IPS-NIHi7 (cell line): Measurements from ENCODE around the gene LRRC14B.
"Not testable (repeated sequence)": the region's sequence is repeated elsewhere in the genome, so short reads cannot be mapped to it uniquely, and the experiment has no call there.

Experiments
- DNase-seq: peaks from one replicate; pipeline ENCODE4 v3.0.0; 2012; ENCODE audit warnings: mixed read lengths; ENCODE audit errors: extremely low spot score

LRRC14B gene

DNA sequence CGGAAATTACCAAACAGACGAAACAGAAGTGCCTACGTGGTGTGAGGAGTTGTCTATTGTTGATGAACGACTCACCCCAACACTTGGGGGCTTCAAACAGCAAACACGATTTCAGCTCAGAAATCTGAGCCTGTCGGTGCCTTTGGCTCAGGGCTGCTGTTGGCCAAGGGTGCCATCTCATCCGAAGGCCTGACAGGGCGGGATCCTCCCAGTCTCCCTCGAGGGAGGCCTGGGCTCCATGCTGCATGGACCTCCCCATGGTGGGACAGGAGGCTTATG lies 1.3 kb downstream of the LRRC14B start:
- no peak for DNase-seq

- DNase-seq = no peak
These were observed 1.9 kb downstream of the LRRC14B start for GRCh38 chr5:192970-193831.

DNA sequence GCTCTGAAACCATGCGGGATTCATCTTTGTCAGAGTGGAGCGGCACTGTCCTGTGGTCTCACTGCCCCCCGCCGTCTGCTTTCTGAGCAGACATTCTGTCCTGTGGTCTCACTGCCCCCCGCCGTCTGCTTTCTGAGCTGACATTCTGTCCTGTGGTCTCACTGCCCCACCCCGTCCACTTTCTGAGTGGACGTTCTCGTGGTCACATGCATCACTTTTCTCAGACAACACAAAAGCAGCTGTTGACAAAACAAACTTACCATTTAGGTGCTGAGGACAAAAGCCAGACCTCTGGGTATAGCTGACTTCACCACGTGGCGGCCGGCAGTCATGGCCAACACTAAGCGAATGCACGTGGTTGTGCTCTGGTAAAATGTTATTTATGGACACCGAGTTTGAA lies 2.8 kb downstream of the LRRC14B start:
- DNase-seq = no peak

GRCh38 chr5:194603-195209 lies 3.4 kb downstream of the LRRC14B start:
- no peak for DNase-seq

DNA sequence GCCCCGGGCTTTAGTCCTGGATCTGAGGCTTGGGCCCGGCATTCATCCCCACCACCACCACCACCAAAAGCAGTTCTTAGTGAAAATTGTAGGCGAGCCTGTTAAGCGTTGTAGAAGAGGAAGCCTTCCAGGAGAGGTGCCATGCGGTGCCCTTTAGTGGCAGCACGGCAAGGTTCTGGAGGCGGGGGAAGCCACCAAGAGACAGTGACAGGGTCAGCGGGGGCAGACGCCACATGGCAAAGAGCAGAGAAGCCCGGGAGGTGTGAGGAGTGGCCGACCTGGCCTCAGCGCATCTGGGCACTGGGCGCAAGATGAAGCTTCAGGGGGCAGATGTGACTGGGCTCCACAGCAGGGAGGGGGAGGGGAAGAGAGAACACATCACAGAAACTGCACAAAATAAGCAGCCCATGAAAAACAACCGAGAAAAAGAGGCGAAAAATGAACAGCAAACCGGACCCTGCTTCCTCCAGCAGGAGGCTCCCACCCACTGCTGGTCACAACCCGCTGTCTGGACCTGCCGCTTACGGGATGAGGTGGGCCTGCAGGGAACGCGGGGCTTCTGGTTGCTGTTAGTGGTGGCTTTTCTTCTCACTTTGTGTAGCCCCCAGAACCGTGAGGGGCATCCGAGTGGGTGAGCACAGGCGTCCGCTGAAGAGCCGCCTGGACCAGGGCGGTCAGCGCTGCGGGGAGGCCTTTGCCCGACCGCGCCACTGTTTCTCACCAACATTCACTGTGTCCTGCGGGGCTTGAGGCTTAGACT lies 4.3 kb downstream of the LRRC14B start:
- peak; percentile 67 for DNase-seq

DNA sequence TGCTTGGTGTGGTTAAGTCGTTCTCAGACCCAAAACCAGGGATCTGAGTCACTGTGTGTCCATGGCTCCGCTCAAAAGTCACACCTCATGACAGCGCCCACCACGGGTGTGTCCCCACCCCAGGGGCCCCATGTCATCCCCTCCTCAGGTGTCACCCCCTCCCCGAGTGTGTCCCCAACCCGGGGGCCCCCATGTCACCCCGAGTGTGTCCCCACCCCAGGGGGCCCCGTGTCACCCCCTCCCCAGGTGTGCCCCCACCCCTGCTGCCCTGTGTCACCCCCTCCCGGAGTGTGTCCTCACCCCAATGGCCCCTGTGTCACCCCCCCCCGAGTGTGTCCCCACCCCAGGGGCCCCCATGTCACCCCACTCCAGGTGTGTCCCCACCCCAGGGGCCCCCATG lies 5.1 kb downstream of the LRRC14B start:
- no peak for DNase-seq

DNA sequence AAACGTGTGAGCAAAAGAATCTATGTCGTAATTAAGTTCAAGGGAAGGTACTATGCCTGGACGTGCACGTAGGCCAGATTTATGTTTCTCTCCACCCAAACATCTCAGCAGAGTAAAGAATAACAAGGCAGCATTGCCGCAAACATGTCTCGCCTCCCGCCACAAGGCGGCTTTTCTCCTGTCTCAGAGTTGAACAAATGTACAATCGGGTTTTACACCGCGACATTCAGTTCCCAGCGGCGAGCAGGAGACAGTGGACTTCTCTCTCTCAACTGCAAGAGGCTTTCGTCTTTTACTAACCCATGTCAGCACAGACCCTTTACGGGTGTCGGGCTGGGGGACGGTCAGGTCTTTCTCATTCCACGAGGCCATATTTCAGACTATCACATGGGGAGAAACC lies 5.7 kb downstream of the LRRC14B start:
- not testable (repeated sequence) for DNase-seq

DNA sequence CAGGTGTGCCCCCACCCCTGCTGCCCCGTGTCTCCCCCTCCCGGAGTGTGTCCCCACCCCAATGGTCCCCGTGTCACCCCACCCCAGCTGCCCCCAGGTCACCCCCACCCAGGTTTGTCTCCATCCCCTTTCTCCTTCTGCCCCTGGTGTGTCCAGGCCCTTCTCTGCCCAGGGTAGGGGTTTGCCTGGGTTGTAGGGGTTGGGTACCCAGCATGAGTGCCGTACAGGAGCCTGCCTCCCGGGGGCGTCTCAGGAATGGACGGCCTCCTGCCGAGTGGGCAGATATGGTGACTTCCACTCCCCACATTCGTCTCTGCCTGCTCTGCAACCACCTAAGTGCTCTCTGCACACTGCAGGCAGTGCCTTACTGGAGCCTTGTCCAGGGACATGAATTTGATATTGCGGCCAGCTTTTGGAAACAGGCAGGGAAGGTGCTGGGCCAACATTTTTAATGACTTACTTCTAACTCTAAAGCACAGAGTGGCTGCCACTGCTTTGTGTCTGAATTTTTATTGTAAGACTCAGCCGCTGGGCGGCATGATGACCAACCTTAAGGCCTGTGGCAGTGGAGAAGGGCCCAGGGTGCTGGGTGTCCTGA lies 6.7 kb downstream of the LRRC14B start:
- no peak for DNase-seq

DNA sequence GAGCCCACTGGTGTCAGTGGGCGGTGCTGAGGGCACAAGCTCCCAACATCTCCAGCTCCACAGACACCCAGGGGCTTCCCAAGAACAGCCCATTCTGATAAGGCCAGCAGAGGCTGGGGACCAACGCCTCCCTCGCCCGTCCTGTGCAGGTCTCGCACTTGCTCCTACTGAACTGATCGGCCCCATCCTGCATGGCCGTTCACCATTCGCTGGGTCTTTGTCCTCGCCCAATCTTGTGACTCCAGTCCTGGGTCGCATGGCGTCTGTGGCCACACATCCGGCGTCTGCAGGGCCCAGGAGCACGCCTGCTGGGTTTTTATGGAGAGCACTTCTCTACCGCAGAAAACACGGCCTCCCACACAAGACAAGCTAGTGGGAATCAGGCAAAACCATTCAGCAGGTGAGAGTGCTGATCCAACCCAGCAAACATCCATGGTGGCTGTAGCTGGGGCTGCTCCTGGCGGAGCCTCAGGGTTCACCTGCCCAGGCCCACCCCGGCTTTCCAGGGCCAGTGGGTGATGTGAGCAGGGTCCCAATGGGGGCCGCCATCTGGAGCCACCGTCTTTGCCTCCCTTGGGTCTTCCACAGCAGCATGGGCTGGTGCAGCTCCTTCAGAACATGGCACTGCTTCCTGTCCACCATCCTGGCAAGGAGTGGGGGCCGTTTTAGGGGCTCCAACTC lies 7.4 kb downstream of the LRRC14B start:
- DNase-seq = no peak

- DNase-seq = no peak
These were observed 8.1 kb downstream of the LRRC14B start for GRCh38 chr5:199197-199949.

GRCh38 chr5:199950-200645 lies 8.8 kb downstream of the LRRC14B start:
- no peak for DNase-seq

GRCh38 chr5:200985-201384 lies 9.7 kb downstream of the LRRC14B start:
- DNase-seq = no peak

- no peak for DNase-seq
These were observed 10.4 kb downstream of the LRRC14B start for GRCh38 chr5:201672-202071.

GRCh38 chr5:203246-203930 lies 12.1 kb downstream of the LRRC14B start:
- no peak for DNase-seq

GRCh38 chr5:204001-204400 lies 12.7 kb downstream of the LRRC14B start:
- DNase-seq = no peak

- no peak for DNase-seq
These were observed 13.2 kb downstream of the LRRC14B start for GRCh38 chr5:204462-204861.

DNA sequence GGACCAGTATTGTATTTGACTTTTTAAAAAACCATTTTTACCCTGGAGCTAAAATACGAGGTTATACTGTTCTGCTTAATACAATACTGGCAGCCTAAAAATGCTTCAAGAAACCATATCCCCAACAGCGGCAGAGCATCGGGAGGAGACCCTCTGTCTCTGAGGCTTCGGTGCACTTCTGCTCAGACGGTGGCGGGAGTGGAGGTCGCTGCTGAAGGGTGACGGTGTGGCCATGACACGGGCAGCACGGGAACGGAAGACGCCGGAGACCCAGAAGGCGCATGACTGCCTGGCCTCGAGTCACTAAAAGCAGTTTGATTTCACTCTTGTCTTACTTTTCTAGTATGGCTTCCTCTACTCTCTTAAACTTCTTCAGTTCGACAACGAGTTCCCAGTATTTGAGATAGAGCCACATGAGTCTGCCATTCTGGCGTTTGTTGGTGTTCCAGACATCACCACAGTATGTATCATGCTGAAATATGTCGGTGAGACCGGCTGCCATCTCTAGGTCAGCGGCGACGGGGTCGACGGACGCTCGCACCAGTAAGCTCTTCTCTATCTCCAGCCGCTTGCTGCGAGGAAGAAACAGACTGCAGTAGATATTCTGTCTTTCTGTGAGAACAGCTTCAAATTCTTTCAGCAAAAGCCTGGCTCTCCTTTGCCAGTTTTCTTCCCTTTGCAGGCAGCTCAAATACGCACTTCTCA lies 13.8 kb downstream of the LRRC14B start:
- DNase-seq = no peak

- peak; percentile 11 for DNase-seq
These were observed 15.1 kb downstream of the LRRC14B start for GRCh38 chr5:206406-206805.

DNA sequence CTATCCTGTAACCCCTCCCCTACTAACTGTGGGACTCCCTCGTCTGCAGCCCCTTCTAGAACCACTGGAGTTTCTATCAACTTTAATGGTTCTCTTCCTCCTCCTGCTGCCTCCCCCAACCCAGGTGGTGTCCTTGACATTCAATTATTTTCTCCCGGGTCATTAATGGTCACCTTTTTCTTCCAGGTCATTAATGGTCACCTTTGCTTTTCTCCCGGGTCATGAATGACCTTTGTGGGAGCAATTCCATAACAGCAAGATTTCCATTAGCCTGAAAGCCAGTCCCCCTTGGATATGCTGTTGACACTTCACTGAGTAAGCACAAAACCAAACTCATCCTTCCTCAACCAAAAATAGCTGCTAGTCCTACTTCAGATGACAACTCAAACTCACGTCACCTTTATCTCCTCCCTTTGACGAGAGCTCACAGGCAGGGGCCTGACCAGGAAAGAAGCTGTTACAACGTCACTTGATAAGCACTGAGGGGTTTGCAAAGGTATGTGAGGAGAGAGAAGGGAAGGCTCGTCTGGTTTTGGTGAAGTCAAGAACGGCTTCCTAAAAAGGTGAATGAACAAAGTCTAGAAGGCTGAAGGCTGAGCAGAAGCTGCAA lies 15.7 kb downstream of the LRRC14B start:
- DNase-seq = peak; percentile 16
